Measurements from ENCODE around the gene PPARA. TPM values are rescaled to one million over a fixed set of nuclear protein-coding genes. Genes with fewer than 3 reads are reported as not detected.

The PPARA gene
- total and polyA plus RNA-seq, 11 donors, result 21.1 to 96.4 (median 80.4) TPM

- Histone ChIP-seq H3K27me3 (no peaks in the 10 kb centered on the region), H3K4me3 (no peak overlapping the region), H3K27ac (no peak overlapping the region), H3K4me1 (no peaks in the 10 kb centered on the region), H3K9me3 (no peaks in the 10 kb centered on the region), H3K36me3 (peaks cover 0 to 94% (median 76%) of the 10 kb centered on the region in 9 donors)
- intact Hi-C loops (cut with DNase I), result no loop called here
- DNase-seq (no peak), ATAC-seq (no peak)
- 81 to 84% (median 83%) methylated on average over 5 of the region's 5 CpGs for WGBS, 4 donors
- TF ChIP-seq, protein P1, sequence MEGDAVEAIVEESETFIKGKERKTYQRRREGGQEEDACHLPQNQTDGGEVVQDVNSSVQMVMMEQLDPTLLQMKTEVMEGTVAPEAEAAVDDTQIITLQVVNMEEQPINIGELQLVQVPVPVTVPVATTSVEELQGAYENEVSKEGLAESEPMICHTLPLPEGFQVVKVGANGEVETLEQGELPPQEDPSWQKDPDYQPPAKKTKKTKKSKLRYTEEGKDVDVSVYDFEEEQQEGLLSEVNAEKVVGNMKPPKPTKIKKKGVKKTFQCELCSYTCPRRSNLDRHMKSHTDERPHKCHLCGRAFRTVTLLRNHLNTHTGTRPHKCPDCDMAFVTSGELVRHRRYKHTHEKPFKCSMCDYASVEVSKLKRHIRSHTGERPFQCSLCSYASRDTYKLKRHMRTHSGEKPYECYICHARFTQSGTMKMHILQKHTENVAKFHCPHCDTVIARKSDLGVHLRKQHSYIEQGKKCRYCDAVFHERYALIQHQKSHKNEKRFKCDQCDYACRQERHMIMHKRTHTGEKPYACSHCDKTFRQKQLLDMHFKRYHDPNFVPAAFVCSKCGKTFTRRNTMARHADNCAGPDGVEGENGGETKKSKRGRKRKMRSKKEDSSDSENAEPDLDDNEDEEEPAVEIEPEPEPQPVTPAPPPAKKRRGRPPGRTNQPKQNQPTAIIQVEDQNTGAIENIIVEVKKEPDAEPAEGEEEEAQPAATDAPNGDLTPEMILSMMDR (IDR thresholded peaks at IDR 0.05), result no peak
- TF ChIP-seq POLR2A (IDR thresholded peaks at IDR 0.05), result no peak
These were observed 70.6 kb downstream of the PPARA start for GRCh38 chr22:46220921-46221320.

DNA sequence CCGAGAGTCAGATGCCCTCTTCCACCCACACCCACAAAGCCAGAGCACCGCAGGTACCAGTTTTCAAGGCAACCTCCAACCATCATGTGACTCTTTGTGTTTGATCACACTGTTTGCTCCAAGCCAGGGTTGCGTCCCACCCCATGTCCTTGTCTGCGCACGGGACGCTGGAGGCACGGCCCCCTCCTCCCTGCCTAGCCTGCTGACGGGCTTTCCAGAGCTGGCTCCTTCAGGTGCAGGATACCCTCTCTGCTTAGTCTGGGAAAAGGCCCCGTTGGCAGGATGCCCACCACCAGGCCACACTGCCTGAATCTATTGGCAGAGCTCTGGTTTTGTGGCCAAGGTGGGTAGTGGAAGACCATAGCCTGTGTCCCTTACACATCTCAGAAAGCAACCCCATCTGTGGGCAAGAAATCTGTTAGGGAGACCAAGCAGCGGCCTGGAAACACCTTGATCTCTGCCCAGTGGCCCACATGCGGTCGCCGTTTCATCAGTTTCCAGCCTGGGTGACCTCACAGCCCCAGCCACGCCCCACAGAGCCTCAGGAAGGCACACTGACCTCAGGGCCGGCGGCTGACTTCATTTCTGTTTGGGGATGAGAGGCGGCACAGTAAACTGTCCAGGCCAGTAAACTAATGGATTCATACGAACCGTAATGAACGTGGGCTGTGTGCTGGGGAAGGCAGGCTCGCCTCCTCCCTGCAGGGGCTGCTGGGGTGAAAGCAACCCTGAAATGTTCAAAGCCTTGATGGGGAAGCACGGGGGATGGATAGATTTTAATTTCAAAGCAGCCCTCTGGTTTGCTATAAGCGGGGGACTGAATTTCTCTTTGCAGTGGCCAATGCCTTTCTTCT is 73.9 kb downstream of the PPARA start:
- TF ChIP-seq, protein P1 (IDR thresholded peaks at IDR 0.05), result no peak
- TF ChIP-seq POLR2A (IDR thresholded peaks at IDR 0.05), result no peak
- H3K4me3 ChIP-seq, result no peak overlapping the region
- H3K4me1 ChIP-seq, result no peaks in the 10 kb centered on the region
- ATAC-seq, result peak in 1 of 4 donors; percentile 21
- H3K27ac ChIP-seq, result peak overlapping the region in 1 of 12 donors; percentile 34
- H3K36me3 ChIP-seq, result peaks cover 0 to 75% (median 51%) of the 10 kb centered on the region in 9 donors
- H3K27me3 ChIP-seq, result no peaks in the 10 kb centered on the region
- intact Hi-C loops (cut with DNase I), result no loop called here
- DNase-seq, result no peak
- no peaks in the 10 kb centered on the region for H3K9me3 ChIP-seq
- 85 to 90% (median 87%) methylated on average over 23 of the region's 23 CpGs for WGBS, 4 donors

- peaks cover 0 to 69% (median 45%) of the 10 kb centered on the region in 9 donors for H3K36me3 ChIP-seq
These were observed 74.6 kb downstream of the PPARA start for GRCh38 chr22:46224898-46225290.

DNA sequence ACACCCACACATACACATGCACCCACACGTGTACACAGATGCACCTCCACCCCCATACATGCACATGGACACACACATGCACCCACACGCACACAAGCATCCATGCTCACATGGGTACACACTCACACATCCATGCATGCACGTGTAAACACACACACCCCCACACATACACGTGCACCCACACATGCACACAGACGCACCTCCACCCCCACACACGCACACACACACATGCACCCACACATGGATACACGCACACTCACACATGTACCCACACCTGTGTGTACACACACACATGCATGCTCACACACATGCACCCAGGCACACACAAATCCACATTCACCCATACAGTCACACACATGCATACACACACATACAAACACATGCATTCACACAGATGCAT is 75.3 kb downstream of the PPARA start:
- Histone ChIP-seq H3K27me3 (no peaks in the 10 kb centered on the region), H3K9me3 (no peaks in the 10 kb centered on the region), H3K4me1 (no peaks in the 10 kb centered on the region), H3K36me3 (peaks cover 0 to 66% (median 37%) of the 10 kb centered on the region in 9 donors), H3K27ac (no peak overlapping the region), H3K4me3 (no peak overlapping the region)
- WGBS, 4 donors, result 93 to 95% (median 93%) methylated on average over 7 of the region's 7 CpGs
- DNase-seq (no peak), ATAC-seq (peak in 1 of 4 donors; percentile 31)
- intact Hi-C loops (cut with DNase I), result no loop called here
- no peak for TF ChIP-seq POLR2A (IDR thresholded peaks at IDR 0.05)
- TF ChIP-seq, protein P1 (IDR thresholded peaks at IDR 0.05), result no peak

More at GRCh38 chr22:46224898-46225290, 74.6 kb downstream of the PPARA start:
- WGBS, 4 donors, result 74 to 79% (median 78%) methylated on average over 10 of the region's 10 CpGs
- peak in 2 of 4 donors; percentile 9 to 31 for ATAC-seq
- H3K4me1 ChIP-seq, result no peaks in the 10 kb centered on the region
- H3K9me3 ChIP-seq, result no peaks in the 10 kb centered on the region
- intact Hi-C loops (cut with DNase I), result no loop called here
- DNase-seq, result no peak
- no peak overlapping the region for H3K27ac ChIP-seq
- H3K27me3 ChIP-seq, result no peaks in the 10 kb centered on the region
- TF ChIP-seq, protein P1 (IDR thresholded peaks at IDR 0.05), result no peak
- no peak for TF ChIP-seq POLR2A (IDR thresholded peaks at IDR 0.05)
- H3K4me3 ChIP-seq, result no peak overlapping the region
